ENCODE measurements around the gene MAPRE2.
"Not testable (repeated sequence)": the region's sequence is repeated elsewhere in the genome, so short reads cannot be mapped to it uniquely, and the experiment has no call there.

MAPRE2 gene

GRCh38 chr18:35167332-35167731, 126.1 kb downstream of the MAPRE2 start:
- H3K27ac ChIP-seq (ENCODE audit: low read depth, low read length) = no peak overlapping the region
- H3K4me1 ChIP-seq (ENCODE audit: control insufficient read depth in 5 of 5, insufficient read depth in 5 of 5, low read length in 5 of 5) = peaks cover 3 to 7% (median 6%) of the 10 kb centered on the region in 5 donors
- H3K27me3 ChIP-seq (ENCODE audit: control insufficient read depth in 5 of 5, insufficient read depth in 4 of 5, low read length in 5 of 5) = no peaks in the 10 kb centered on the region
- no peaks in the 10 kb centered on the region for H3K9me3 ChIP-seq (ENCODE audit: control insufficient read depth in 5 of 5, low read length in 5 of 5)
- no peak overlapping the region for H3K4me3 ChIP-seq (ENCODE audit: low read depth in 1 of 5, low read length in 5 of 5)
- H3K9ac ChIP-seq (ENCODE audit: low read length in 5 of 5) = no peak overlapping the region
- no peaks in the 10 kb centered on the region for H3K36me3 ChIP-seq (ENCODE audit: control insufficient read depth in 5 of 5, insufficient read depth in 5 of 5, low read length in 5 of 5)

- Histone ChIP-seq H3K36me3 (ENCODE audit: control insufficient read depth in 5 of 5, insufficient read depth in 5 of 5, low read length in 5 of 5) (no peaks in the 10 kb centered on the region), H3K27ac (ENCODE audit: low read depth, low read length) (no peak overlapping the region), H3K9ac (ENCODE audit: low read length in 5 of 5) (no peak overlapping the region), H3K4me1 (ENCODE audit: control insufficient read depth in 5 of 5, insufficient read depth in 5 of 5, low read length in 5 of 5) (peaks cover 3 to 7% (median 6%) of the 10 kb centered on the region in 5 donors), H3K4me3 (ENCODE audit: low read depth in 1 of 5, low read length in 5 of 5) (no peak overlapping the region), H3K27me3 (ENCODE audit: control insufficient read depth in 5 of 5, insufficient read depth in 4 of 5, low read length in 5 of 5) (no peaks in the 10 kb centered on the region), H3K9me3 (ENCODE audit: control insufficient read depth in 5 of 5, low read length in 5 of 5) (no peaks in the 10 kb centered on the region)
Measured at GRCh38 chr18:35167857-35168256, 126.6 kb downstream of the MAPRE2 start.

- not testable (repeated sequence) for H3K4me3 ChIP-seq (ENCODE audit: low read depth in 1 of 5, low read length in 5 of 5); H3K9ac ChIP-seq (ENCODE audit: low read length in 5 of 5); H3K4me1 ChIP-seq (ENCODE audit: control insufficient read depth in 5 of 5, insufficient read depth in 5 of 5, low read length in 5 of 5); H3K27ac ChIP-seq (ENCODE audit: low read depth, low read length); H3K27me3 ChIP-seq (ENCODE audit: control insufficient read depth in 5 of 5, insufficient read depth in 4 of 5, low read length in 5 of 5); H3K36me3 ChIP-seq (ENCODE audit: control insufficient read depth in 5 of 5, insufficient read depth in 5 of 5, low read length in 5 of 5); H3K9me3 ChIP-seq (ENCODE audit: control insufficient read depth in 5 of 5, low read length in 5 of 5)
Measured at GRCh38 chr18:35170323-35170722, 129.1 kb downstream of the MAPRE2 start.

- no peaks in the 10 kb centered on the region for H3K27me3 ChIP-seq (ENCODE audit: control insufficient read depth in 5 of 5, insufficient read depth in 4 of 5, low read length in 5 of 5)
- H3K36me3 ChIP-seq (ENCODE audit: control insufficient read depth in 5 of 5, insufficient read depth in 5 of 5, low read length in 5 of 5) = no peaks in the 10 kb centered on the region
- H3K4me1 ChIP-seq (ENCODE audit: control insufficient read depth in 5 of 5, insufficient read depth in 5 of 5, low read length in 5 of 5) = peaks cover 0 to 3% (median 0%) of the 10 kb centered on the region in 5 donors
- no peak overlapping the region for H3K27ac ChIP-seq (ENCODE audit: low read depth, low read length)
- H3K4me3 ChIP-seq (ENCODE audit: low read depth in 1 of 5, low read length in 5 of 5) = no peak overlapping the region
- no peak overlapping the region for H3K9ac ChIP-seq (ENCODE audit: low read length in 5 of 5)
- no peaks in the 10 kb centered on the region for H3K9me3 ChIP-seq (ENCODE audit: control insufficient read depth in 5 of 5, low read length in 5 of 5)
Measured at GRCh38 chr18:35171315-35171987, 130.2 kb downstream of the MAPRE2 start.

- Histone ChIP-seq H3K4me3 (ENCODE audit: low read depth in 1 of 5, low read length in 5 of 5) (no peak overlapping the region), H3K9me3 (ENCODE audit: control insufficient read depth in 5 of 5, low read length in 5 of 5) (peaks cover 0 to 2% (median 0%) of the 10 kb centered on the region in 5 donors), H3K36me3 (ENCODE audit: control insufficient read depth in 5 of 5, insufficient read depth in 5 of 5, low read length in 5 of 5) (no peaks in the 10 kb centered on the region), H3K4me1 (ENCODE audit: control insufficient read depth in 5 of 5, insufficient read depth in 5 of 5, low read length in 5 of 5) (peaks cover 0 to 3% (median 0%) of the 10 kb centered on the region in 5 donors), H3K27ac (ENCODE audit: low read depth, low read length) (no peak overlapping the region), H3K27me3 (ENCODE audit: control insufficient read depth in 5 of 5, insufficient read depth in 4 of 5, low read length in 5 of 5) (no peaks in the 10 kb centered on the region), H3K9ac (ENCODE audit: low read length in 5 of 5) (no peak overlapping the region)
Measured at GRCh38 chr18:35172009-35172408, 130.8 kb downstream of the MAPRE2 start.

GRCh38 chr18:35172451-35173035, 131.3 kb downstream of the MAPRE2 start:
- Histone ChIP-seq H3K4me3 (ENCODE audit: low read depth in 1 of 5, low read length in 5 of 5) (no peak overlapping the region), H3K9ac (ENCODE audit: low read length in 5 of 5) (no peak overlapping the region)

GRCh38 chr18:35174093-35174731, 133.0 kb downstream of the MAPRE2 start:
- no peak overlapping the region for H3K27ac ChIP-seq (ENCODE audit: low read depth, low read length)

More at GRCh38 chr18:35172451-35173035, 131.3 kb downstream of the MAPRE2 start:
- Histone ChIP-seq H3K9me3 (ENCODE audit: control insufficient read depth in 5 of 5, low read length in 5 of 5) (peaks cover 0 to 3% (median 0%) of the 10 kb centered on the region in 5 donors), H3K4me1 (ENCODE audit: control insufficient read depth in 5 of 5, insufficient read depth in 5 of 5, low read length in 5 of 5) (peaks cover 0 to 3% (median 0%) of the 10 kb centered on the region in 5 donors), H3K27ac (ENCODE audit: low read depth, low read length) (no peak overlapping the region), H3K36me3 (ENCODE audit: control insufficient read depth in 5 of 5, insufficient read depth in 5 of 5, low read length in 5 of 5) (no peaks in the 10 kb centered on the region), H3K27me3 (ENCODE audit: control insufficient read depth in 5 of 5, insufficient read depth in 4 of 5, low read length in 5 of 5) (no peaks in the 10 kb centered on the region)

GRCh38 chr18:35174745-35175144, 133.5 kb downstream of the MAPRE2 start:
- Histone ChIP-seq H3K9me3 (ENCODE audit: control insufficient read depth in 5 of 5, low read length in 5 of 5) (peaks cover 0 to 3% (median 0%) of the 10 kb centered on the region in 5 donors), H3K4me3 (ENCODE audit: low read depth in 1 of 5, low read length in 5 of 5) (no peak overlapping the region), H3K4me1 (ENCODE audit: control insufficient read depth in 5 of 5, insufficient read depth in 5 of 5, low read length in 5 of 5) (peaks cover 0 to 3% (median 0%) of the 10 kb centered on the region in 5 donors), H3K36me3 (ENCODE audit: control insufficient read depth in 5 of 5, insufficient read depth in 5 of 5, low read length in 5 of 5) (no peaks in the 10 kb centered on the region), H3K27ac (ENCODE audit: low read depth, low read length) (no peak overlapping the region), H3K27me3 (ENCODE audit: control insufficient read depth in 5 of 5, insufficient read depth in 4 of 5, low read length in 5 of 5) (no peaks in the 10 kb centered on the region), H3K9ac (ENCODE audit: low read length in 5 of 5) (no peak overlapping the region)

More at GRCh38 chr18:35174093-35174731, 133.0 kb downstream of the MAPRE2 start:
- no peaks in the 10 kb centered on the region for H3K36me3 ChIP-seq (ENCODE audit: control insufficient read depth in 5 of 5, insufficient read depth in 5 of 5, low read length in 5 of 5)
- no peaks in the 10 kb centered on the region for H3K27me3 ChIP-seq (ENCODE audit: control insufficient read depth in 5 of 5, insufficient read depth in 4 of 5, low read length in 5 of 5)
- H3K9ac ChIP-seq (ENCODE audit: low read length in 5 of 5) = no peak overlapping the region
- peaks cover 0 to 3% (median 0%) of the 10 kb centered on the region in 5 donors for H3K9me3 ChIP-seq (ENCODE audit: control insufficient read depth in 5 of 5, low read length in 5 of 5)
- peaks cover 0 to 3% (median 0%) of the 10 kb centered on the region in 5 donors for H3K4me1 ChIP-seq (ENCODE audit: control insufficient read depth in 5 of 5, insufficient read depth in 5 of 5, low read length in 5 of 5)
- H3K4me3 ChIP-seq (ENCODE audit: low read depth in 1 of 5, low read length in 5 of 5) = no peak overlapping the region

GRCh38 chr18:35176925-35177324, 135.7 kb downstream of the MAPRE2 start:
- no peak overlapping the region for H3K27ac ChIP-seq (ENCODE audit: low read depth, low read length)
- peaks cover 0 to 3% (median 0%) of the 10 kb centered on the region in 5 donors for H3K9me3 ChIP-seq (ENCODE audit: control insufficient read depth in 5 of 5, low read length in 5 of 5)
- H3K9ac ChIP-seq (ENCODE audit: low read length in 5 of 5) = no peak overlapping the region
- no peaks in the 10 kb centered on the region for H3K36me3 ChIP-seq (ENCODE audit: control insufficient read depth in 5 of 5, insufficient read depth in 5 of 5, low read length in 5 of 5)
- peaks cover 0 to 2% (median 0%) of the 10 kb centered on the region in 5 donors for H3K27me3 ChIP-seq (ENCODE audit: control insufficient read depth in 5 of 5, insufficient read depth in 4 of 5, low read length in 5 of 5)
- peaks cover 0 to 3% (median 0%) of the 10 kb centered on the region in 5 donors for H3K4me1 ChIP-seq (ENCODE audit: control insufficient read depth in 5 of 5, insufficient read depth in 5 of 5, low read length in 5 of 5)
- H3K4me3 ChIP-seq (ENCODE audit: low read depth in 1 of 5, low read length in 5 of 5) = no peak overlapping the region

GRCh38 chr18:35178260-35178659, 137.0 kb downstream of the MAPRE2 start:
- no peak overlapping the region for H3K9ac ChIP-seq (ENCODE audit: low read length in 5 of 5)
- H3K27ac ChIP-seq (ENCODE audit: low read depth, low read length) = no peak overlapping the region
- H3K36me3 ChIP-seq (ENCODE audit: control insufficient read depth in 5 of 5, insufficient read depth in 5 of 5, low read length in 5 of 5) = no peaks in the 10 kb centered on the region
- H3K9me3 ChIP-seq (ENCODE audit: control insufficient read depth in 5 of 5, low read length in 5 of 5) = peaks cover 0 to 3% (median 0%) of the 10 kb centered on the region in 5 donors
- peaks cover 0 to 2% (median 0%) of the 10 kb centered on the region in 5 donors for H3K27me3 ChIP-seq (ENCODE audit: control insufficient read depth in 5 of 5, insufficient read depth in 4 of 5, low read length in 5 of 5)
- H3K4me3 ChIP-seq (ENCODE audit: low read depth in 1 of 5, low read length in 5 of 5) = no peak overlapping the region
- H3K4me1 ChIP-seq (ENCODE audit: control insufficient read depth in 5 of 5, insufficient read depth in 5 of 5, low read length in 5 of 5) = peaks cover 0 to 3% (median 0%) of the 10 kb centered on the region in 5 donors

All from subcutaneous abdominal adipose tissue (tissue), 5 donors.